GM20431 (cell line): ENCODE data around the gene F2RL3.

Source experiments
- in situ Hi-C: fragments of 300-500 bp; cut with MseI, MboI; formaldehyde crosslinking; loops from one replicate; pipeline ENCODE4 v1.15.0; 2020; ENCODE audit warnings: low sequenced_read_pairs; ENCODE audit not compliant: unreplicated experiment

Gene F2RL3

DNA sequence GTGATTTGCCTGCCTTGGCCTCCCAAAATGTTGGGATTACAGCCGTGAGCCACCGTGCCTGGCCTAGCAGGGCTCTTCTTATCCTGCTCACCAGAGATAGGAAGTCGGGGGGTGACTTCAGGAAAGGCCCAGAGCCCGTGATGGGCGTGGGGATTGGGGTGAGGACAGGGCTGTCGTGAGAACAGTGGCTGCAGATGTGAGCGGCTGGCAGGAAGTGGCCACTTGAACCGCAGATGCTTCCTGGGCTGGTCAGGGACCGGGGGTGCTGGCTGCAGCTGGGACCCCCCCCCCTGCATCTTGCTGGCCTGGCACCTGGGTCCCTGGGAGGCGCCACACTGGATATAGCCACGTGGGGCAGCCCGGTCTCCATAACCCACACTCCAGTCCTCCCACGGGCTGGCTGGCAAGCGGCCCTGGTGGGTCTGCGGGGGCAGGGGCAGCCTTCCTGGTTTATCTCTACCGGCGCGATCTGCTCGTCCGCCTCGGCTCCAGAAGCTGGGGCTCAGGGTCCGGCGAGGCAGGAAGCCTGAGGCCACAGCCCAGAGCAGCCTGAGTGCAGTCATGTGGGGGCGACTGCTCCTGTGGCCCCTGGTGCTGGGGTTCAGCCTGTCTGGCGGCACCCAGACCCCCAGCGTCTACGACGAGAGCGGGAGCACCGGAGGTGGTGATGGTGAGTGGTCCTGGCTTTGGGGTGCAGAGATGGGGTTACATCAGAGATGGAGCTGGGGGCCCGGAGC is at the start of gene F2RL3:
F2RL3 (plus strand) TSS at position 371 of the 737 bp plus-strand sequence; CDS start at position 562, 191 bp downstream.
- in situ Hi-C loops = no loop called here

DNA sequence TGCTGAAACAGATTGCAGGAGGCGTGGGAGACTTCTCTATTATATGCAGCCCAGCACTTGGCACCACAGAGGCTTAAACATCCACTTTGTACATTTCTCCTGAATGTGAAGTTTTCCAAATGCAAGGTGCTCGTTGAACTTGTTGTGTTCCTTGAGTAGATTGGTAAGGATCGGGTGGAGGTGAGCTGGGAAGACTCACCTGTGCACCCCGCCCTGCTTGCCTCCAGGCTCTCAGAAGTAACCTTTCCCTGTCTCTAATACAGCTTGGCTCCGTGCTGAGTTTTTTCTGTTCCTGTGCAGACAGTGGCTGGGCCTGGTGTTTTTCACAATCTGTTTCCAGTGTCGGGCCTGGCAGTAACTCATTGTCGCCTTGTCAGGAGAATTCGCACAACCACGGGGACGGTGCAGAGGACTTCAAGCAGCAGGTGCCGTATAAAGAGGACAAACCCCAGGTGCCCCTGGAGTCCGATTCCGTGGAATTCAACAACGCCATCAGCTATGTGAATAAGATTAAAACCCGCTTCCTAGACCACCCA is 47.3 kb upstream of the F2RL3 start:
- in situ Hi-C loops = no loop called here

DNA sequence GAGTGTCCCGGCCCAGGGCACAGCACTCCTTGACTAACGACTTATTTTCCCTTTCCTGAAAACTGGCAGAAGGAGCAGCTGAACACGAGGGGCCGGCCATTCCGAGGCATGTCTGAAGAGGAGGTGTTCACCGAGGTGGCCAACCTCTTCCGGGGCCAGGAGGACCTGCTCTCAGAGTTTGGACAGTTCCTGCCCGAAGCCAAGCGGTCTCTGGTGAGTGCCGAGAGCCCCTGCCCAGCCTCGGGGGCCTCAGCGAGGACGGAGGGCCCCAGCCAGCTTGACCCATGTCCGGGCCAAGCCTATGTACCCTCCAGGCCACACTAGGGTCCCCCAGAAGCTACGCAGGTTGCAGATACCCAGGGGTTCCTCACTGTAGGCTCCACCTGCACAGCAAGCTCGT is 41.9 kb upstream of the F2RL3 start:
- in situ Hi-C loops = no loop called here

DNA sequence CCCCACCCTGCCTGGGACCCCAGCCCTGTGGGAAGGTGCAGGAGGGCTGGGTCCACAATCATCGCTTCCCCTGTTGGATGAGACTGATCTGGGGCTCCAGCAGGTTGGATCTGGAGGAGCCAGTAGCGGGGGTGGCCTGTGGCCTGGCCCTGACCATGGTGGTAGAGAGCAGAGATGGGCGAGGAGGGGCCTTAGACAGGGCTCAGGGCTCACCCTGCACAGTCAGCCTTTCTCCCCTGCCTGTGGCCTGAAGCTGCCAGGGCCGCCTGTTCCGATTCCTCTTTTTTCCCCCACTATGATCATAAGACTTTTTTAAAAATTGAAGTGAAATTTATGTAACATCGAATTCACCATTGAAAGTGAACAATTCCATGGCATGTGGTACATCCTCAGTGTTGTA is 41.4 kb upstream of the F2RL3 start:
- in situ Hi-C loops = no loop called here

DNA sequence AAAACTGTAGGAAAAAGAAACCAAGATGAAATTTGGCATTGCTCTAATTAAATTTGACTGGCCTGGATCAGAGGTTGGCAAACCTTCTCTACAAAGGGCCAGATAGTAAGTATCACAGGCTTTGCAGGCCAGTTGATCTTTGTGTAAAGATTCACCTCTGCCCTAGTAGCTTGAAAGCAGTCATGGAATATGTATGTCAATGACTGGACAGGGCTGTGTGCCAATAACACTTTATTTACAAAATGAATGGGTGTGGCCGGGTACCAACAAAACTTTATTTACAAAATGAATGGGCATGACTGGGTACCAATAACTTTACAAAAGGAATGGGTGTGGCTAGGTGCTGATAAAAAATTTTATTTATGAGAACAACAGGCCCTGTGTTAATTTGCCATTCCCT is 39.6 kb upstream of the F2RL3 start:
- in situ Hi-C loops = no loop called here

DNA sequence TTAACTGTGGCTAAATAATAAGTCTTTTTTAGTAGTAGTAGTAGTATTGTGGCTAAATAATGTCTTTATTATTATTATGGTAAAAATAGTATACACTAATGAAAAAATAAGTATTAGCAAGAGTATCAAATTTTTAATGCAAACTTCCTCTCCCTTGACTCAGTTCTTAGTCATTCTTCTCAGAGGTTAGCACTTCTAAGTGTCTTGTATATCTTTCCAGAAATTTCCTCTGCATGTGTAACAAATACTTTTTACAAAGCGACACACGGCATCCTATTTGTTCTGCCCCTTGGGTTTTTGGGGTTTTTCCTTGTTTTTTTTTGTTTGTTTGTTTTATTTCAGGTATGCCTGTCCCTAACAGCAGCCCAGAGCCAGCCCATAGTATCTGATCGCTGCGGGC is 38.7 kb upstream of the F2RL3 start:
- in situ Hi-C loops = no loop called here

DNA sequence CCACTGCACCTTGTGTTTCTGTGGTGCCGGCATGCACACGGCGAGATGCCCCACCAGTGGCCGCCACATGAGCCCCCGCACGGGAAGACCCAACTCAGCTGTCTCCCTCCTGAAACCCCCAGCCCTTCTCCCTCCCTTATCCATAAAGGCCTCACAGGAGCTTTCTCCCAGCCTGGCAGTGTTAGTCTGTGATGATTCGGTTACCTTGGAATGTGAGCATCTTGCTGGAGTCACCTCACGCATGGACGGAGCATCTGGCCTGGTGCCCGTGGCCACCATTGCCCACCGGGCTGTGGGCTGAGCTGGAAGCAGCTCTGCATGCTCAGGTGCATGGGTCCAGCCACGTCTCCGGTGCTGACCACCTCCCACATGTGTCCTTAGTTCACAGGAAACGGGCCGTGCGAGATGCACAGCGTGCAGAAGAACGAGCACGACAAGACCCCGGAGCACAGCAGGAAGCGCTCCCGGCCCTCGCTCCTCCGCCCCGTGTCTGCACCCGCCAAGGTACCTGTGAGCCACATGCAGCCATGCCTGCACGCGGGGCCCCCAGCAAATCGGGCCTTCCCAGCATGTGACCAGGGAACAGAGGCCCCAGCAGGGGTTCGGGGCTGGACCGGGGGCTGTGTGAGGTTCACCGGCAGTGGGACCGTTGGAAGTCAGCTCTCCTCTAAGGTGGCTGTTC is 37.6 kb upstream of the F2RL3 start:
- in situ Hi-C loops = no loop called here

DNA sequence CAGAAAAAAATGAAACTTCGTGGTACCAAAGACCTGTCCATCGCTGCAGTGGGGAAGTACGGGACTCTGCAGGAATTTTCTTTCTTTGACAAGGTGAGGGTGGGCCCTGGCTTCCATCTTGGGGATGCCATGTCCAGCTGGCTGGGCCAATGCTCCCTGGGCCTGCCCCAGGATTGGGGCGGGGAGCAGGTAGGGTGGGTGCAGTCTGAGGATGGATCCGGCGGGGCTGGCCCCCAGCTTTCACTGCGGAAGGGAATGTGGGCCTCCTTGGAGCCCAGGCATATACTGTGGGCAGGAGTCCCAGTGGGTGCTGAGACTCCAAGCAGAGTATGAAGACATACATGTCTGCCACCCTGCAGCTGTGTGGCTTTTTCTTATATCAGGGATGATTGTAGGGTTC is 35.7 kb upstream of the F2RL3 start:
- in situ Hi-C loops = no loop called here

DNA sequence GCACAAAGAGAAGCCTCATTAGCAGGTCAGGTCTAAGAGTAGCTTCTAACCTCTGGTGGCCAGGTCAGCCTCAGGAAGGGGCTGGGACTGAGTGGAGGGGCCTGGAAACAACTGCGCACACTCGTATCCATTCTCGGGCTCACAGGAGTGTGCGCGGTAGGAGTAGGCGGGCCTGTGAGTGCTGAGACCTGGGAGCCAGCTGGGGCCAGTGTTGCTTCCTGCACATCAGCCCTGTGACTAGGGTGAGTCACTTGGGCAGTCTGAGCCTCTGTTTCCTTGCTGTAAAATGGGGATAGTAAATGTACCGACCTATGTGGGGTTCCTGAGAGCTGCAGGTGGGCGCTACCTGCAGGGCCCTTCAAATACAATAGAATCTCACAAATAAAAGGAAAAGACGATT is 32.7 kb upstream of the F2RL3 start:
- in situ Hi-C loops = no loop called here

DNA sequence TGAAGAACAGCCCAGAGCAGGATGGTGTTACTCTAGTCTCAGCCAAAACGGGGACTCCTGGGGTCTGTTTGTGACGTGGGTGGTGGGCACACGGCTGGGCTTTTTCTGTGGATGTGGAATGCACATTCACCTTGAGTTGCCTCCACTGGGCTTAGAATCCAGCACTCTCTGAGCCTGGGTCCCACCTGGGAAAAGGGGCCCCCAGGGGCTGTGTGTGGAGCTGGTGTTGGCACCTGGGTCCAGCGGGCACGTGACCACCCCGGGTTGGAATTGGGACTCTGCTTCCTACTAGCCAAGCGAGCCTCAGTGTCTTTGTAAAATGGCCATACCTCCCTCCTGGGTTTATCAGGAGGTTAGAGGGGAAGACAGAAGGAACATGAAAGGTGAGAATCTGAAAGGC is 29.2 kb upstream of the F2RL3 start:
- in situ Hi-C loops = no loop called here

DNA sequence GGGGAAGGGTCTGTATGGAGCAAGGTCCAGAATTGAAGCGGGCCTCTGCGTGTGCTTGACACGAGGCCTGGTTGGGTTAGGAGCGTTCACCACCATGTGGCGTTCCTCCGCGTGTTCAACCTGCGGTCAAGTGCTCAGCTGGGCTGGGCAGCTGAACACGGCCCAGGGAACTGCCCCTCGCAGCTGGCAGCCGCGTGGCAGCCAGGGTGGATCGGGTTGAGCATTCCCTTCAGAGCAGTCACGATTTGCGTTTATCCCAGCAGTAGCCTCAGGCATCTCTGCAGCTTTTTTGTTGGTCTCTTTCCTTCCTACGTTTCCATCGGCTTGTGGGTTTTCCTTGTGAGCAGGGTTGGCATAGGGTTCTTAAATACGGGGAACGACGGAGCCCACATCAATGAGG is 28.7 kb upstream of the F2RL3 start:
- in situ Hi-C loops = no loop called here

DNA sequence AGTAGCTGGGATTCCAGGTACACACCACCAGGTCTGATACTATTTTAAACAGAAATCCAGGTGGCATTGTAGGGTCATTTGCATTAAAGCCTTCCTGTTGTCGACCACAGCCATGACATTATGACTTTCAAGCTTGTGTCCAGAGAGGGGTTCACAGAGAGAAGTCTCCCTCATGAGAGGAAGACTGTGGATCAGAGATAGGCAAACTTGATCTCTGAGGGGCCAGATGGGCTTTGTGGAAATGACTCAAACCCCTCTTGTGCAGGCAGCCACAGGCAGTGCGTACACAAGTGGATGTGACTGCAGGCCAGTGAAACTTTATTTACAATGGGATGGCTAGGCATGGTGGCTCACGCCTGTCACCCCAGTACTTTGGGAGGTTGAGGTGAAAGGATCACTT is 27.8 kb upstream of the F2RL3 start:
- in situ Hi-C loops = no loop called here

DNA sequence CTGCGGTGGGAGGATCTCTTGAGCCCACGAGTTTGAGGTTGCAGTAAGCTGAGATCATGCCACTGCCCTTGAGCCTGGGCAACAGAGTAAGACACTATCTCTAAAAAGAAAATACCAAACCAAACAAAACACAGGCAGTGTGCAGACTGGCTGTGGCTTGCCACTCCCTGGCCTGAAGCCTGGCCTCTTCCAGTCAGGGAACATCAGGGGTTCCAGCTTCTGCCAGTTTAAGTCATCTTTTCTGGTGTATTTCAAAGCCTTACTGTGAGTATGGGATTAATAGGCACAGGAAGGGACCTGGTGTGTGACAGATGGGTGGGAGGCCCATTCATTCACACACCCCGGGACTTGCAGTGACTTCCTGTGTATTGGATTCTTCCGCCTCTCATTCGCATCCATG is 27.0 kb upstream of the F2RL3 start:
- in situ Hi-C loops = no loop called here

DNA sequence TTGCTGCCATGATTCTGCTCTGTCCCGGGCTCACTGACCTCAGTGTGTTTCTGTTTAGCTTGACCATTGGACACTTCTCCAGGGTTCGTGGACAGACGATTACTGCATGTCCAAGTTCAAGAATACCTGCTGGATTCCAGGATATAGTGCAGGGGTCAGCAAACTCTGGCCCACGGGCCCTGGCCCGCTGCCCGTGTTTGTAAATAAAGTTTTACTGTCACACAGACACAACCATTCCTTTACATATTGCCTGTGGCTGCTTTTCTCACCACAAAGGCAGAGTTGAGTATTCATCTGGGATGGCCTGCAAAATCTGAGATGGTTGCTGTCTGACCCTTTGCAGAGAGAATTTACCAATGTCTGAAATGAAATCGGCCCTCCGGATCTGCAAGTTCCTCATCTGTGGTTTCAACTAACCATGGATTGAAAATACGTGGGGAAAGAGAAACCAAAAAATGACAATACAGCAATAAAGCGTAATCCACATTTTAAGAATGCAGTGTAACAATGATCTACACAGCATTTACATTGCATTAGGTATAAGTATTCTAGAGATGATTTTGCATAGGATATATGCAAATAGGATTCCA is 25.9 kb upstream of the F2RL3 start:
- in situ Hi-C loops = no loop called here

DNA sequence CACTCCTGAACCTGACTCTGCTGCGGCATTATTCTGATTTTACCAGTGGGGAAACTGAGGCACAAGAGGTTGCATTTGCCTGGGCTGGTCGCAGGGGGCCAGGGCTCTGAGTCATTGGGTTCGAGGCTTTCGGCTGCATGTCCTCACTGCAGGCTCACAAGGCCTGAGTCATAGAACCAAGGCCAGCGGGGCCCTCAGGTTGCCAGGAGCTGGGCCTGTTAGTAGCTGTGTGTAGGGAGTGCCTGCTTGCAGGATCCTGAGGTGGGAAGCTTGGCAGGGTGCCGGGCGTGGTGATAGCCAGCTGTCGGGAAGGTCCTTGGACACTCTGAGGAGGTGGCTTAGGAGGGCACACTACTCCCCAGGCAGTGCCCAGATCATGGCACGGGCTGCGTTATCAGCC is 21.6 kb upstream of the F2RL3 start:
- in situ Hi-C loops = no loop called here

DNA sequence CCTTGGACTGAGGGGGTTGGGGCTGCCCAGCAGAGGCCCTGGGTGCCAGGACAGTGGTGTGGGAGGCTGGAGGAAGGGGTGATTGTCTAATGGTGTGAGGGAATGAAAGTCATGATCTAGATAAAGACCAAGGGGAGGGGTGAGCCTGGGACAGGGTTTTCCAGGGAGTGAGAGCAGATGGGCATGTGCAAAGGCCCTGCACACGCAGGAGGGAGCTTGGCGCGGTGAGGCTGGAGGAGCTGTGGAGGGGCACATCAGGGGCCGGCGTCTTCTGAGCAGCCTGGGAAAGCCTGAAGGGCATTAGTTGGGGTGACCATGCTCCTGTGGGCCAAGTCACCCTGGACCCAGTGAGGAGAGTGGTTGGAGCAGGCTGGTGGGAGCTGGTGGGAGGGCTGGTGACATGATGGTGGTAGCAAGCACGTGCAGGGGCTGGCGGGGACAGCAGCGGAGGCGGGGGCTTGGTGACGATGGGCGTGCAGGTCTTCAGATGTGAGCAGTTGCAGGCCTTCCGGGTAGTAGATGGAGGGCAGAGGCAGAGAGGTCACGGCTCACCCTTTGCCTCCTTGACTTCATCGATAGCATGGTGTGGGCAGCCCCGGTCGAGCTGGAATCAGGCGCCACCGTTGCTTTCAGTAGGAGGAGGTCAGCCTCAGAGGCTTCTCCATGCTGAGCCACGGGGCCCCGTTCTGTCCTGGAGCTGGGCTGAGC is 20.2 kb upstream of the F2RL3 start:
- in situ Hi-C loops = no loop called here

DNA sequence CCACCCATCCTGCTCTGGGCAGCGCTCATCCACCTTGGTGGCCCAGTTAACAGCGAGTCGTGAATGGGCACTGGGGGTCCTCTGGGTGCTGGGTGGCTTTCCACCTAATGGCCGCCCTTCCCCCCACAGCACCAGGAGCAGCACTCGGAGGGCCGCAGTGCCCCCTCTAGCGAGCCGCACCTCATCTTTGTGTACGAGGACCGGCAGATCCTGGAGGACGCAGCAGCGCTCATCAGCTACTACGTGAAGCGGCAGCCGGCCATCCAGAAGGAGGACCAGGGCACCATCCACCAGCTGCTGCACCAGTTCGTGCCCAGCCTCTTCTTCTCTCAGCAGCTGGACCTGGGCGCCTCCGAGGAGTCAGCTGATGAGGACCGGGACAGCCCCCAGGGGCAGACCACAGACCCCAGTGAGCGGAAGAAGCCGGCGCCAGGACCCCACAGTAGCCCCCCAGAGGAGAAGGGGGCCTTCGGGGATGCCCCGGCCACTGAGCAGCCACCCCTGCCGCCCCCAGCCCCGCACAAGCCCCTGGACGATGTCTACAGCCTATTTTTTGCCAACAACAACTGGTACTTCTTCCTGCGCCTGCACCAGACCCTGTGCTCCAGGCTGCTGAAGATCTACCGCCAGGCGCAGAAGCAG is 19.3 kb upstream of the F2RL3 start:
- in situ Hi-C loops = no loop called here

DNA sequence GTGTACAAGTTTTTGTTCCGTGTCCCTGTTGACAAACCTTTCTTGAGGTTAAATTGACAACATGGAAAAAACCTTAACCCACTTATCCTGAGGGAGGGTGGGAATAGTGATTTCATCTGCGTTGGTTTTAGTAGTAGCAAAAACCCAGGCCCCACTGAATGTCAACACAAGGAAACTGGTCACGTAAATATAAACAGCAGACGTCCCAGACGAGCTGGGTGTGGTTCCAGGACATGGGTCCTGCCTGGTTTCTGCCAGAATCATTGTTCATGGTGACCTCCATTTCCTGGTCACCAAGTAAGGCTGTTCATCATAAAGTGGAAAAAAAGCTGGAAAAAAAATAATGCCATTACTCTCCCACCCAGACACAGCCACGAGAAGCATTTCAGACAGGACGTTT is 16.9 kb upstream of the F2RL3 start:
- in situ Hi-C loops = no loop called here

DNA sequence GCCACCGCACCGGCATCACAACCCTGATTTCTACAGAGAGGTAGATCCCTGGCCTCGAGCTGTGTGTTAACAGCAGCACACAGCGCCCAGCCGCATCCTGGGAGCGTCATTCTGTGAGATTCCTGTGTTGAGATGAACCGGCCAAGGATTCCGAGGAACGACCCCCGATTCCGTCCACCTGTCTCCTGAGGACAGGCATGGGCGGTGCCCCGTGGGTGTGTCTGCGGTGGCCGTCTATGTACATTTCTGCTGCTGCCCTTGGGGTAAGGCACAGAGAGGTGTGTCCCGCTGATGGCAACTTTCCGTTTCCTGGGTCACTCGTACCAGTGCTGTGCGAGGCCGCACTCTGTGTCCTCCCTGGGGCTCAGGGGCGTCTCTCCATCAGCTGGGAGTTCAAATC is 16.1 kb upstream of the F2RL3 start:
- in situ Hi-C loops = no loop called here

DNA sequence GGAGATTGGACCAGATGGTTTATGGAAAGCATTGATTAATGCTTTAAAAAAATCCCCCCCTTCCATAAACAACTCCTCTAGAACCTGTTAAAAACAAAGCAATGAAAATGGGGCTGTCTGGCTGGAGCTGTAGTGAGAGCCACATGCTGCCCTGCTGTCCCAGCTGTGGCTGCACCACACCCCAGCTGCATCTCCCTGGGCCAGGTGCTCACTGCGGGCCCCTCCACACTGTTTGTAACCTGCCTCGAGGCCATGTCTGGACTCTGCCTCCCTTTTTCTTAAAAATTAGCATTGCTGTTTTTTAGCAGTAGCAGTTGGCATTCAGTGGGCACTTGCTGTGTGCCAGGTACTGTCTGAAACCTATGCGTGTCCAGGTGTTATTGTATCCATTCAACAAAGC is 15.2 kb upstream of the F2RL3 start:
- in situ Hi-C loops = no loop called here
